C1 segment of cervical spinal cord (tissue), 14 donors: ENCODE measurements around the gene CTDSP2.
A peak's percentile ranks its signal among the peaks of the same experiment; 100 is the strongest.
"Not testable (repeated sequence)": the region's sequence is repeated elsewhere in the genome, so short reads cannot be mapped to it uniquely, and the experiment has no call there.

ENCODE experiments used
- DNase-seq, 14 donors: peaks; one replicate each; lab custom pipeline; 2025; lab: John Stamatoyannopoulos, UW

The CTDSP2 gene

GRCh38 chr12:57783861-57784260, 62.7 kb downstream of the CTDSP2 start:
- no peak for DNase-seq

- no peak for DNase-seq
Measured at GRCh38 chr12:57783466-57783801, 63.1 kb downstream of the CTDSP2 start.

GRCh38 chr12:57782608-57783465, 63.7 kb downstream of the CTDSP2 start, which contains the start of gene TSFM:
Gene TSFM (plus strand): TSS chr12:57782787. CDS start chr12:57782802, 15 bp downstream.
- peak; percentile 74 to 95 (median 89) for DNase-seq

- DNase-seq = no peak
Measured at GRCh38 chr12:57782243-57782607, 64.3 kb downstream of the CTDSP2 start.

GRCh38 chr12:57781801-57782200, 64.7 kb downstream of the CTDSP2 start:
- DNase-seq = no peak

- DNase-seq = no peak
Measured at GRCh38 chr12:57781244-57781643, 65.3 kb downstream of the CTDSP2 start.

- no peak for DNase-seq
Measured at GRCh38 chr12:57780284-57780897, 66.1 kb downstream of the CTDSP2 start.

- DNase-seq = peak in 1 of 14 donors; percentile 19
Measured at GRCh38 chr12:57779736-57780135, 66.8 kb downstream of the CTDSP2 start.

GRCh38 chr12:57777911-57778310, 68.6 kb downstream of the CTDSP2 start:
- no peak for DNase-seq

- DNase-seq = no peak
Measured at GRCh38 chr12:57777367-57777766, 69.2 kb downstream of the CTDSP2 start.

- no peak for DNase-seq
Measured at GRCh38 chr12:57776247-57776587, 70.3 kb downstream of the CTDSP2 start.

- no peak for DNase-seq
Measured at GRCh38 chr12:57775563-57776246, 70.8 kb downstream of the CTDSP2 start.

- no peak for DNase-seq
Measured at GRCh38 chr12:57775044-57775443, 71.5 kb downstream of the CTDSP2 start.

- not testable (repeated sequence) for DNase-seq
Measured at GRCh38 chr12:57774634-57775033, 71.9 kb downstream of the CTDSP2 start.

- peak in 6 of 14 donors; percentile 52 to 69 (median 60) for DNase-seq
Measured at GRCh38 chr12:57772429-57773322, 73.9 kb downstream of the CTDSP2 start, which contains the start of gene EEF1AKMT3. Gene EEF1AKMT3 (plus strand): TSS chr12:57772614. CDS start chr12:57772725, 111 bp downstream.

- DNase-seq = peak; percentile 63 to 94 (median 90)
Measured at GRCh38 chr12:57771873-57772428, 74.6 kb downstream of the CTDSP2 start, which contains the start of gene METTL1. Gene METTL1 (minus strand): TSS chr12:57772105. CDS start chr12:57772083, 22 bp downstream.

GRCh38 chr12:57771236-57771872, 75.2 kb downstream of the CTDSP2 start:
- no peak for DNase-seq

GRCh38 chr12:57770734-57771133, 75.8 kb downstream of the CTDSP2 start:
- DNase-seq = no peak
